A549 (cell line): ENCODE measurements around the gene COL5A1.

Experiments used
- CEBPB ChIP-seq, 2 experiments: fragments of >200 bp in 1 of 2; sonication (Bioruptor Twin) in 1 of 2; formaldehyde crosslinking in 1 of 2; IDR thresholded peaks; 2 replicates each; pipeline ENCODE4 v1.6.1; 2012 to 2016
- JUN ChIP-seq, 2 experiments: fragments of >200 bp; sonication (Bioruptor Twin); formaldehyde crosslinking; IDR thresholded peaks; 2 replicates in 1 of 2; 3 replicates in 1 of 2; pipeline ENCODE4 v1.6.1; 2016 to 2017
- SREBF2 ChIP-seq: fragments of 450-650 bp; IDR thresholded peaks from 2 replicates; pipeline ENCODE4 v1.6.1; 2014; ENCODE audit warnings: mild to moderate bottlenecking, moderate library complexity
- TF ChIP-seq, protein P1 (sequence below): fragments of >200 bp; sonication (Bioruptor Twin); formaldehyde crosslinking; IDR thresholded peaks from 3 replicates; pipeline ENCODE4 v1.6.1; 2016
- TF ChIP-seq, protein P2 (sequence below): fragments of >200 bp; sonication (Bioruptor Twin); formaldehyde crosslinking; IDR thresholded peaks from 3 replicates; pipeline ENCODE4 v1.5.1; 2016
- TF ChIP-seq, protein P3 (sequence below): fragments of 200-600 bp; sonication (generic); IDR thresholded peaks from 2 replicates; pipeline ENCODE4 v1.6.1; 2016; ENCODE audit warnings: antibody characterized with exemption, mild to moderate bottlenecking, moderate library complexity

DNA sequence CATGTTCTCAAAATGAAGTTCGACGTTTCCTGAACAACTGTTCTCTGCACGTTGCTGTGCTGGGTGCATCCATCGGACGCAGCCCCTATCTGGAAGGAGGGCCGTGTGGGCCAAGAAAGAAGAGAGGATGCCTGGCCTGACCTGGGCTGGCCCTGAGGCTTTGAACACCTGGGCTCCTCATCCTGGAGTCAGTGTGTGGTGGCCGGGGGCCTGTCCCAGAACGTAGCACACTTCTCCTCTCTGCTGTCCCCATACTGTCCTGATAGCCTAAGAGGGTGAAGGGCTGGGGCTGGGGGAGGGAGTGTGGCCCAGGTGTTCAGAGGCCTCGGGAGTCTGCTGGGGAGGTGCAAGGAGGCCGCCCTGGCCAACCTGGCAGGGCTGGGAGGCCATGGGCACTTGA lies 21.5 kb downstream of the COL5A1 start:
- TF ChIP-seq, protein P1, sequence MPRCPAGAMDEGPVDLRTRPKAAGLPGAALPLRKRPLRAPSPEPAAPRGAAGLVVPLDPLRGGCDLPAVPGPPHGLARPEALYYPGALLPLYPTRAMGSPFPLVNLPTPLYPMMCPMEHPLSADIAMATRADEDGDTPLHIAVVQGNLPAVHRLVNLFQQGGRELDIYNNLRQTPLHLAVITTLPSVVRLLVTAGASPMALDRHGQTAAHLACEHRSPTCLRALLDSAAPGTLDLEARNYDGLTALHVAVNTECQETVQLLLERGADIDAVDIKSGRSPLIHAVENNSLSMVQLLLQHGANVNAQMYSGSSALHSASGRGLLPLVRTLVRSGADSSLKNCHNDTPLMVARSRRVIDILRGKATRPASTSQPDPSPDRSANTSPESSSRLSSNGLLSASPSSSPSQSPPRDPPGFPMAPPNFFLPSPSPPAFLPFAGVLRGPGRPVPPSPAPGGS, result no peak
- TF ChIP-seq, protein P2, sequence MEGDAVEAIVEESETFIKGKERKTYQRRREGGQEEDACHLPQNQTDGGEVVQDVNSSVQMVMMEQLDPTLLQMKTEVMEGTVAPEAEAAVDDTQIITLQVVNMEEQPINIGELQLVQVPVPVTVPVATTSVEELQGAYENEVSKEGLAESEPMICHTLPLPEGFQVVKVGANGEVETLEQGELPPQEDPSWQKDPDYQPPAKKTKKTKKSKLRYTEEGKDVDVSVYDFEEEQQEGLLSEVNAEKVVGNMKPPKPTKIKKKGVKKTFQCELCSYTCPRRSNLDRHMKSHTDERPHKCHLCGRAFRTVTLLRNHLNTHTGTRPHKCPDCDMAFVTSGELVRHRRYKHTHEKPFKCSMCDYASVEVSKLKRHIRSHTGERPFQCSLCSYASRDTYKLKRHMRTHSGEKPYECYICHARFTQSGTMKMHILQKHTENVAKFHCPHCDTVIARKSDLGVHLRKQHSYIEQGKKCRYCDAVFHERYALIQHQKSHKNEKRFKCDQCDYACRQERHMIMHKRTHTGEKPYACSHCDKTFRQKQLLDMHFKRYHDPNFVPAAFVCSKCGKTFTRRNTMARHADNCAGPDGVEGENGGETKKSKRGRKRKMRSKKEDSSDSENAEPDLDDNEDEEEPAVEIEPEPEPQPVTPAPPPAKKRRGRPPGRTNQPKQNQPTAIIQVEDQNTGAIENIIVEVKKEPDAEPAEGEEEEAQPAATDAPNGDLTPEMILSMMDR, result no peak
- TF ChIP-seq SREBF2 (no peak), JUN (IDR thresholded peaks at IDR 0.05) (no peak), CEBPB (IDR thresholded peaks at IDR 0.05) (no peak)
- TF ChIP-seq, protein P3, sequence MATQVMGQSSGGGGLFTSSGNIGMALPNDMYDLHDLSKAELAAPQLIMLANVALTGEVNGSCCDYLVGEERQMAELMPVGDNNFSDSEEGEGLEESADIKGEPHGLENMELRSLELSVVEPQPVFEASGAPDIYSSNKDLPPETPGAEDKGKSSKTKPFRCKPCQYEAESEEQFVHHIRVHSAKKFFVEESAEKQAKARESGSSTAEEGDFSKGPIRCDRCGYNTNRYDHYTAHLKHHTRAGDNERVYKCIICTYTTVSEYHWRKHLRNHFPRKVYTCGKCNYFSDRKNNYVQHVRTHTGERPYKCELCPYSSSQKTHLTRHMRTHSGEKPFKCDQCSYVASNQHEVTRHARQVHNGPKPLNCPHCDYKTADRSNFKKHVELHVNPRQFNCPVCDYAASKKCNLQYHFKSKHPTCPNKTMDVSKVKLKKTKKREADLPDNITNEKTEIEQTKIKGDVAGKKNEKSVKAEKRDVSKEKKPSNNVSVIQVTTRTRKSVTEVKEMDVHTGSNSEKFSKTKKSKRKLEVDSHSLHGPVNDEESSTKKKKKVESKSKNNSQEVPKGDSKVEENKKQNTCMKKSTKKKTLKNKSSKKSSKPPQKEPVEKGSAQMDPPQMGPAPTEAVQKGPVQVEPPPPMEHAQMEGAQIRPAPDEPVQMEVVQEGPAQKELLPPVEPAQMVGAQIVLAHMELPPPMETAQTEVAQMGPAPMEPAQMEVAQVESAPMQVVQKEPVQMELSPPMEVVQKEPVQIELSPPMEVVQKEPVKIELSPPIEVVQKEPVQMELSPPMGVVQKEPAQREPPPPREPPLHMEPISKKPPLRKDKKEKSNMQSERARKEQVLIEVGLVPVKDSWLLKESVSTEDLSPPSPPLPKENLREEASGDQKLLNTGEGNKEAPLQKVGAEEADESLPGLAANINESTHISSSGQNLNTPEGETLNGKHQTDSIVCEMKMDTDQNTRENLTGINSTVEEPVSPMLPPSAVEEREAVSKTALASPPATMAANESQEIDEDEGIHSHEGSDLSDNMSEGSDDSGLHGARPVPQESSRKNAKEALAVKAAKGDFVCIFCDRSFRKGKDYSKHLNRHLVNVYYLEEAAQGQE, result no peak
